ENCODE data around the gene RBMS3.
"Not testable (repeated sequence)": the region's sequence is repeated elsewhere in the genome, so short reads cannot be mapped to it uniquely, and the experiment has no call there.

RBMS3 gene

GRCh38 chr3:29639578-29640290 lies 358.9 kb downstream of the RBMS3 start:
- DNase-seq, result peak; percentile 18

DNA sequence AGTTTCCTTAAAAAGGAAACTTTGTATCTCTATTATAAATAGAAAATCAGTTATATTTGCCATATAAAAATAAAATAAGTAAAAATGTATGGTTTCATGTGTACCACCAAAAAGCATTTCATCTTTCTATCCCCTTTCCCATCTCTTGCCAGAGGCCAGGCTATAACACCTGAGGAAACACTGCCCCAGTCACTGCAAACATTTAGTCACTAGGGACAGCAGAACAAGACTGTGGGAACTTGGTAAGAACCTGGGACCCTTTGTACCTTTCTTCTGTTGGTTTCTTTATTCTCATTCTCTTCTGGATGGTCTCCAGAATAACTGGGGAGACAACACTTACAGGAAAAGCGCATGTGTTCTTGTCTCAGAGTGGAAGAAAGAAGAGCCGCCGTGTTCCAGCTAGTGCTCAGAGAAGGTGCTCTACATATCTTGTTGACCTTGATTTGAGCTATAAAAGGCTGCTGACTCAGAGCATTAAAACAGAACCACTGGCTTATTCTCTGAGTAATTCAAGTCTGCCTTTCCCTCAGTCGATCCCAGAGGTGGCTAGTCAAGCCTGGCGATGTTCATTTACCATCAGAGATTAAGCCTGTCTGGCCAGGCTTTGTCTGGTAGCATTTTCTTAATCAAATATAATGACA lies 361.6 kb downstream of the RBMS3 start:
- DNase-seq, result peak; percentile 75

DNA sequence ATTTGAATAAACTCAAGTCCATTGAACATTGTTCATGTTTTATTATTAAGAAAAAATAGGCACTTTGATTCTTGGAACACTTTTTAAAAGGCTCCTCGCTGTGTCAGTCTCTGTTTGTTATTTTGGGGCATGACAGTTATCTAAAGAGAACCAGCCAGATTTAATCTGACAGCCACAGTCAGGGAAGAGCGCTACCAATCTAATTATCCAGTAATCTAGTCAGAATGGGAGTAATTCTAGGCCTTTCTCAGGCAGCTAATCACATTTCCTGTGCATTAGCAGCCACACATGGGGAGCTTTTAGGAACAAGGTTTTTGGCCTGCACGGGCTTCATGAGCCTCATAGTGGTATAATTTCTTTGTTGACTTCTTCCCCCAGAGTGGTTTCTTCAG lies 362.2 kb downstream of the RBMS3 start:
- DNase-seq, result no peak

GRCh38 chr3:29644261-29644660 lies 363.4 kb downstream of the RBMS3 start:
- no peak for DNase-seq

- DNase-seq, result no peak
These were observed 364.2 kb downstream of the RBMS3 start for GRCh38 chr3:29644956-29645636.

DNA sequence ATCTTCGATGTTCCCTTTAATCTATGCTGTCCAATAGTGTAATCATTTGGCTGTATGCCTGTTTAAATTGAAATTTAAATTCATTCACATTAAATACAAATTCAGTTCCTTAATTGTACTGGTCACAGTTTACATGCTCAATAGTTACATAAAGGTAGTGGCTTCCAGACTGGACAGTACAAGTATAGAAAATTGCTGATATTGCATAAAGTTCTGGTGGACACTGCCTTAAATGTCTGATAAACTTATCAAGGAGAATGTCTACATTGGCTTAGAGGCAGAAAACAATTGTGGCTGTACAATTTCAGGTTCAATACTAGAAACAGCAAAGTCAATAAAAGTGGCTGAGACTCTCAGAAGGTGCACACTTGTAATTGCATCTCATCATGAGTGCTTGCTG lies 365.2 kb downstream of the RBMS3 start:
- no peak for DNase-seq

DNA sequence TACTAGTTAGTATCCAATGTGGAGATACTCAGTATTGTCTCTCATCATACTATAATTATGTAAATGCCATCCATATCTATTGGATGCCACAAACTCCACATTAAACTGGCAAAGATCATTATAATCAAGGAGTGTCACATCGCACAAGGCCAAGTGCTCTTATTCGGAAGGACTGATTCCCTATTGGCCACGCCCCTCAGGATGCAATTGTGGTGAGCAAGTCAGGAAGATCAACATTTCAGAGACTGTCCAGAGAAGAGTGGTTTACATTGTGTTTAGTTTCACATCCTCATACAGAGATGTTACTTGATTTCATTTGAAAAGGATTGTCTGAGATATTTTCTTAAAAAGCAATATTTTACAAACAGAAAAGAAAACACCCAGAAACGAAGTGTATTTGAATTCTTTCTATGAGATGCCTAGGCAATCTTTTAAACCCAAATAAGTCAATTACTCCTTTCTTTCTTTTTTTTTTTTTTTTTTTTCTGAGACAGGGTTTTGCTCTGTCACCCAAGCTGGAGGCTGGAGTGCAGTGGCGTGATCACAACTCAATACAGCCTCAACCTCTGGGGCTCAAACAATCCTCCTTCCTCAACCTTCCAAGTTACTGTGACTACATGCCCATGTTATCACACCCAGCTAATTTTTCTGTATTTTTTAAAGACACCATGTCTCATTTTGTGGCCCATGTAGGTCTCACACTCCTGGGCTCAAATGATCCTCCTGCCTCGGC lies 369.1 kb downstream of the RBMS3 start:
- no peak for DNase-seq

DNA sequence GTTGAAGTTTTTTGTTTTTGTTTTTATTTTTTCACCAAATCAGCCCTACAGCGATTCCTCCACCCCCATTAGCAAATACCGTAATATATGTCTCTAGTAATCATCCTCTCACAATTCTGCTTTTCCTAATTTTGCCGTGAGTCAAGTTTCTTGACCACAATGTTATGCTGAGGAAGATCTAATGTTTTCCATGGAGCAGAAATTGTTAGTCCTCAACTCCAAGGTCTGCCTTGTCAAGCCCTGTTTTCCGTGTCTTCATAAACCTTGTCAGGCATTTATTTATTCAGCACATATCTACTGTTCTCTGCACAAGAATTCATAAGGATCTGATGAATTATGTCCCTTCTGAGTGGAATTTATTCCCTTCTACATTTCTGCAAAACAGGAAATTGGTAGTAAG lies 372.8 kb downstream of the RBMS3 start:
- DNase-seq, result no peak

- DNase-seq, result no peak
These were observed 374.3 kb downstream of the RBMS3 start for GRCh38 chr3:29655015-29655747.

GRCh38 chr3:29665688-29666087 lies 384.8 kb downstream of the RBMS3 start:
- no peak for DNase-seq

GRCh38 chr3:29668233-29668632 lies 387.4 kb downstream of the RBMS3 start:
- DNase-seq, result no peak

GRCh38 chr3:29668728-29669127 lies 387.9 kb downstream of the RBMS3 start:
- DNase-seq, result no peak

DNA sequence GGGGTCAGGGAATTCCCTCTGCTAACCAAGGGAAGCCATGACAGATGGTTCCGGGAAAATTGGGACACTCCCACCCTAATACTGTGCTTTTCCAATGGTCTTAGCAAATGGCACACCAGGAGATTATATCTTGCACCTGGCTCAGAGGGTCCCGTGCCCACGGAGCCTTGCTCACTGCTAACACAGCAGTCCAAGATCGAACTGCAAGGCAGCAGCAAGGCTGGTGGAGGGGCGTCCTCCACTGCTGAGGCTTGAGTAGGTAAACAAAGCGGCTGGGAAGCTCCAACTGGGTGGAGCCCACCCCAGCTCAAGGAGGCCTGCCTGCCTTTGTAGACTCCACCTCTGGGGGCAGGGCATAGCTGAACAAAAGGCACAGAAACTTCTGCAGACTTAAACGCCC lies 389.6 kb downstream of the RBMS3 start:
- DNase-seq, result not testable (repeated sequence)

DNA sequence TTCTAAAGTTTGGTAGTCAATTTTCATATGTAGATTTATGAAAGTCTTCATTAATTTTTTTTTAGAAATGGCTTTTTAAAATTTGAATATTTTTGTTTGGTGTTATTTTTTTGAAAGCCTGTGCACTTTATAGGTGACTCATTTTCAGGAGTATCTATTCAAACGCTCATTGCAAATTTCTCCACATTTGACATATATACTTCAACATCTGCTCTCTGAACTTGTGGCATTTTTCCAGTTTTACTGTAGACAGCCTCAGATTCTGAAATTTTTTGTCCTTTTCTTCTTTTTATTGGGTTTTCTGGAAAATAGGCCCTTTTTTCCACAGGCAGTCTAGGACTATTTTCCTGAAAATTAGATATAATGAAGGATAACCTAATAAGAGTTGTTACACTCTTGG lies 396.6 kb downstream of the RBMS3 start:
- no peak for DNase-seq

DNA sequence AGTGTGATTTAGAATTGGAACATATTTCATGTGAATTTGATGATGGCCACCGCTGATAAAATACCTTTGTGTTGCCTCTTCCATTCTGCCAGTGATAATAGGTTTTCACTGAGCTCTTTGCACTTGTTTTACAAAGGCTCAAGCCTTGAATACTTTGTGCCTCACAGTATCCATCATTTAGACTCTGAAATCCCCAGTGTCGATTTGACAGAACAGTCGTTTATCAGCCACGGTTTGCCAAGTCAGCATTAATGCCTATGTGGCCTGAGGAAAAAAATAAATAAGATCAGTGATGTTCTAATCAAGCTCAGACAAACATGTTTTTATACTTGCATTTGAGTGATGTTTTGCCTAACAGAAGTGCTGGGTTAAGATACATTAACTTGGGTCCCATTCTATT lies 399.1 kb downstream of the RBMS3 start:
- DNase-seq, result no peak

DNA sequence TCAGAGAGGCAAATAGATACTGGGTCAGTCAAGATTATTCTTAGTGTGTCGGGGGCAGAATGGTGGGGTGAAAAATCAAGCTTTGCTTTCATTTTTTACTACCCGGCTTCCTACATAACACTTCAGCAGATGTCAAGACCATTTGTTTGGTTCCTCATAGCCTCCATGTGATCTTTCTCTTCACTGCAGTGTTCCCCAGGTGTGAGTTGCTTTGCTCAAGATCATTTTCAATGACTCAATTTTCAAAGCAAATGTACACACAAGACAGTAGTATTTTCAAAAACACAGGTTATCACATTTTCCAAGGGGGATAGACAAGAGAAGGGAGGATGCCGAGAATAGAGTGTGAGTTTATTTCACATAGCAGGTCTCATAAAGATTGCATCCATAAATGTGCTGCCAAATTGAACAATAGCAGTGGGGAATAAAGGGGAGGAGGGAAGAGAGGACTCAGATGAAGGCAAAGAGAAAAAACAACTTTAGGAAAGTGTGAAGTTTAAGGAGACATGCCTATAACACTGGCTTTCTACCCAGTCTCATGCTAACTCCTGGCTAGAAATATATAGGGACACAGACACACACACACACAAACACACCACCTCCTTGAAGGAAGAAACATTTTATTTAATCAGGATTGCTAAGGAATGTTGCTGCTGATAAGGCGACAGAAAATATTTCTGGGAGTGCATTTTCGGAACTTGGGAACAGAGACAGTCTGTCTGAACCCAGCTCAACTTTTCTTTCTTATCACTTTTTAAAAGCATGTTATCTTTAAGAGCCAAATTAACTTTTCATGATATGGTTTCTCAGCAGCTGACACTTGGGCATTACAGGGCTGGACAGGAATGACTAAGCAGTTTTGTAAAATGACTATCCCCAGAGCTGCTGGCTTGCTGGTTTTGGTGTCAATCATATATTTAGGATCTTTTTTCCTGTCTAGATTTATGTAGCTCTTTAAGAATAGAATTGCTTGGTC lies 402.4 kb downstream of the RBMS3 start:
- peak; percentile 51 for DNase-seq

DNA sequence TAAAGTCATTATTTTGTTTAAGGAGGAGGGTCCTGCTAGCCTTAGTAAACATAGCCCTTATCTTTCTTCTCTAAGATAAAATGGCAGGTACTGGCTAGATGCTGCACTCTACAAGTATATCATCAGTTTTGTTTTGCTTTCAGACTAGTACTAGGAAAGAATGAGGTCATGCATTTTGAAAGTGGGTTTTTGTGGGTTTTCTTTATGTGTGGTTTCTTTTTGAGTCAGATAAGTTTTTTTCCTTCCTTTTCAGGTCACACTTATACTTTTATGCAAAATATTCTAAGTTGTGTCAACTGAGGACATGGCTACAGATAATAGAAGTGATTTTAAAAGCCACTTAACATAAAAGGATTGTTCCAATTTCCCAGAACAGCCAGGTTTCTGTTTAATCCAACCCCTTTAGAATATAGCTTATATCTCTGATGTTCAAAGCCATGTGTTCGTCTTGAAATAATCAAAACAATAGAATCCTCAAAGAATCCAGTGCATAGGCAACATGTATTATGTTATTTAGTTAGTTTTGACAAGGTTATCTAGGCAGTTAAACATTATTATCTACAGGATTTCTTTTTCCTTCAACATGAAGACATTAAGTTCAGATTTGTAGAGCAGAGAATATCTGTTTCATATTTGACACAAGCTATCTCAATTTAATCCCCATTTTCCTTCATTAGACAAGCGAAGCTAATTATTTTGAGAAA lies 406.2 kb downstream of the RBMS3 start:
- DNase-seq, result peak; percentile 24

- no peak for DNase-seq
These were observed 409.9 kb downstream of the RBMS3 start for GRCh38 chr3:29690686-29691353.

- DNase-seq, result peak; percentile 96
These were observed 413.0 kb downstream of the RBMS3 start for GRCh38 chr3:29693863-29694262.

DNA sequence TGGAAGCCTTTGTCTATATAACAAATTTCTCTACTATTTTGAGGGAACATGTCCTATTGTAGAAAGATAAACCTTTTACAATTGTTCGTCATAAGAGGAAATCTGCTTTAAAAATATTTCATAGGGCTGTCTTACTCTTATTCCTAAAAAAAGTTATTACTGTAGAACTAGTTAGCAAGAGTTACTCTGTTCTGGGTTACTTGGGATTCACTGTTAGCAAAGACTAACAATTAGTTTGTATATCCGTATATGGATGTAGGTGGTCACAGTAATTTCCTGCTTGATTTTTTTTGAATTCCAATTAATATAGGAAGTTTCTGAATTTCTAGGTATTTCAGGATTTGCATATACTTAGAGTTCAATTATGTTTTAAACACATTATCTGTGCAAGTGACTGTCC lies 413.5 kb downstream of the RBMS3 start:
- no peak for DNase-seq
